Hepatocyte (in vitro differentiated cells): ENCODE data around the gene NAV3.

ENCODE experiments used
- EZH2phosphoT487 ChIP-seq: fragments of 200-600 bp; sonication (generic); IDR thresholded peaks from one replicate; pipeline ENCODE4 v1.6.1; 2018; ENCODE audit warnings: antibody characterized with exemption, mild to moderate bottlenecking, low read depth, moderate library complexity; ENCODE audit not compliant: unreplicated experiment, severe bottlenecking
- TF ChIP-seq, protein P1 (sequence below): fragments of 200-600 bp; sonication (generic); IDR thresholded peaks from 2 replicates; pipeline ENCODE4 v1.5.1; 2016; ENCODE audit warnings: antibody characterized with exemption, mild to moderate bottlenecking; ENCODE audit not compliant: poor library complexity

GRCh38 chr12:78120306-78120705 lies 289.6 kb downstream of the NAV3 start:
- TF ChIP-seq, protein P1, sequence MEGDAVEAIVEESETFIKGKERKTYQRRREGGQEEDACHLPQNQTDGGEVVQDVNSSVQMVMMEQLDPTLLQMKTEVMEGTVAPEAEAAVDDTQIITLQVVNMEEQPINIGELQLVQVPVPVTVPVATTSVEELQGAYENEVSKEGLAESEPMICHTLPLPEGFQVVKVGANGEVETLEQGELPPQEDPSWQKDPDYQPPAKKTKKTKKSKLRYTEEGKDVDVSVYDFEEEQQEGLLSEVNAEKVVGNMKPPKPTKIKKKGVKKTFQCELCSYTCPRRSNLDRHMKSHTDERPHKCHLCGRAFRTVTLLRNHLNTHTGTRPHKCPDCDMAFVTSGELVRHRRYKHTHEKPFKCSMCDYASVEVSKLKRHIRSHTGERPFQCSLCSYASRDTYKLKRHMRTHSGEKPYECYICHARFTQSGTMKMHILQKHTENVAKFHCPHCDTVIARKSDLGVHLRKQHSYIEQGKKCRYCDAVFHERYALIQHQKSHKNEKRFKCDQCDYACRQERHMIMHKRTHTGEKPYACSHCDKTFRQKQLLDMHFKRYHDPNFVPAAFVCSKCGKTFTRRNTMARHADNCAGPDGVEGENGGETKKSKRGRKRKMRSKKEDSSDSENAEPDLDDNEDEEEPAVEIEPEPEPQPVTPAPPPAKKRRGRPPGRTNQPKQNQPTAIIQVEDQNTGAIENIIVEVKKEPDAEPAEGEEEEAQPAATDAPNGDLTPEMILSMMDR = no peak
- no peak for TF ChIP-seq EZH2phosphoT487
